Natural killer cell treated with Interleukin-12 subunit alpha and Interleukin-12 subunit beta and Interleukin-15 and Interleukin-18, amount 100 ng/mL, for 72 hours (primary cell): Measurements from ENCODE around the gene RASGRF2. TPM values are rescaled to one million over a fixed set of nuclear protein-coding genes. Genes with fewer than 3 reads are reported as not detected.

Experiments used
- ATAC-seq, 2 donors: fragments of 150-1000 bp; cut with Tn5 transposase in 1 of 2; sonication (Bioruptor Pico), chemical (Tn5 transposase) in 1 of 2; 2 replicates each; pipeline ENCODE4 v1.10.0; 2021
- DNase-seq: peaks from one replicate; pipeline ENCODE4 v3.0.0; 2022; ENCODE audit warnings: low spot score
- H3K27ac Mint-ChIP-seq, 2 donors: 1 replicate in 1 of 2; 2 replicates in 1 of 2; pipeline ENCODE4 v1.8.0; 2022; ENCODE audit warnings: mixed read lengths in 2 of 2, mild to moderate bottlenecking in 1 of 2, moderate library complexity in 1 of 2
- H3K27me3 Mint-ChIP-seq, 2 donors: 1 replicate in 1 of 2; 2 replicates in 1 of 2; pipeline ENCODE4 v1.8.0; 2022; ENCODE audit warnings: mixed read lengths in 2 of 2
- H3K36me3 Mint-ChIP-seq: one replicate; pipeline ENCODE4 v1.8.0; 2022; ENCODE audit warnings: mixed read lengths
- H3K4me1 Mint-ChIP-seq, 2 donors: 1 replicate in 1 of 2; 2 replicates in 1 of 2; pipeline ENCODE4 v1.8.0; 2022; ENCODE audit warnings: low read depth in 2 of 2, mixed read lengths in 2 of 2, mild to moderate bottlenecking in 1 of 2
- H3K4me3 Mint-ChIP-seq: one replicate; pipeline ENCODE4 v1.8.0; 2022; ENCODE audit warnings: mixed read lengths
- H3K9me3 Mint-ChIP-seq: 2 replicates; pipeline ENCODE4 v1.8.0; 2022; ENCODE audit warnings: mixed read lengths
- total RNA-seq, 2 donors: library from RNA; stranded (reverse); gene quantifications; one replicate each; pipeline ENCODE4 v1.2.3, GENCODE V29; 2022

Gene RASGRF2
- total RNA-seq, 2 donors from 2014 or later = 2.3 to 6.7 TPM

GRCh38 chr5:80933036-80933435 lies 27.1 kb upstream of the RASGRF2 start:
- H3K27ac Mint-ChIP-seq = no peak overlapping the region
- no peak overlapping the region for H3K4me3 Mint-ChIP-seq
- H3K4me1 Mint-ChIP-seq = peaks cover 3 to 4% of the 10 kb centered on the region in 2 donors
- no peaks in the 10 kb centered on the region for H3K36me3 Mint-ChIP-seq
- no peaks in the 10 kb centered on the region for H3K27me3 Mint-ChIP-seq
- ATAC-seq (no peak), DNase-seq (no peak)
- no peaks in the 10 kb centered on the region for H3K9me3 Mint-ChIP-seq

GRCh38 chr5:80934751-80935150 lies 25.4 kb upstream of the RASGRF2 start:
- DNase-seq = no peak
- Mint-ChIP-seq H3K27me3 (peaks cover 0 to 4% of the 10 kb centered on the region in 2 donors), H3K4me3 (no peak overlapping the region), H3K4me1 (peaks cover 4 to 7% of the 10 kb centered on the region in 2 donors), H3K27ac (no peak overlapping the region), H3K9me3 (no peaks in the 10 kb centered on the region), H3K36me3 (no peaks in the 10 kb centered on the region)
- ATAC-seq = no peak

DNA sequence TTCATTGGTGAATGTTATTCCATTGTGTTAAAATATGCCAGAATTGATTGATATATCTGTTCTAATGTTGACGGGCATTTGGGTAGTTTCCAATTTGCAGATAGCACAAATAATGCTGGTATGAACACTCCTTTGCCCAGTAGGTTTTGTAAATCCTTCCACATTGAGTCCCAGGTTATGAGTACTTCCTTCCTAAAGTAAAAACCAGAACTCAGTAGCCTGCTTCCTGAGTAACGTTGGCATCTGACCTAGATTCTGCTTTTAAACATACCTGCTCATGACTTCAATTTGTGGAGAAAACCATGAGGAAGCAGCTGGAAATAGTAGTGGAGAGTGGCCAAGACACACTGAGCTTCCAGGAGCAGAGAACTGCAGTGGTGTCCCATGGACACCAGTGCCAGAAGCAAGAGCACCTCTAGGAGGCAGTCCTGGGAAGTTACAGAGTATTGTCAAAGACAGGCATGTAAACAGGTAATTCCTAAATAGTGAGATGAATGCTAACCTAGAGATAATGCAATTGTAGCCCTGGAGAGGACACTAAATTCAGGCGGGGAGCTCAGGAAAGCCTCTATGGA lies 24.3 kb upstream of the RASGRF2 start:
- Mint-ChIP-seq H3K4me1 (peaks cover 4 to 7% of the 10 kb centered on the region in 2 donors), H3K36me3 (no peaks in the 10 kb centered on the region), H3K27me3 (peaks cover 0 to 4% of the 10 kb centered on the region in 2 donors), H3K9me3 (no peaks in the 10 kb centered on the region), H3K4me3 (no peak overlapping the region), H3K27ac (no peak overlapping the region)
- DNase-seq (no peak), ATAC-seq (no peak)

- H3K36me3 Mint-ChIP-seq = no peaks in the 10 kb centered on the region
- ATAC-seq (no peak), DNase-seq (no peak)
- H3K27me3 Mint-ChIP-seq = peaks cover 5% of the 10 kb centered on the region in 2 donors
- H3K9me3 Mint-ChIP-seq = no peaks in the 10 kb centered on the region
- H3K4me3 Mint-ChIP-seq = no peak overlapping the region
- H3K4me1 Mint-ChIP-seq = peaks cover 4 to 7% of the 10 kb centered on the region in 2 donors
- H3K27ac Mint-ChIP-seq = no peak overlapping the region
Measured at GRCh38 chr5:80936881-80937280, 23.3 kb upstream of the RASGRF2 start.

DNA sequence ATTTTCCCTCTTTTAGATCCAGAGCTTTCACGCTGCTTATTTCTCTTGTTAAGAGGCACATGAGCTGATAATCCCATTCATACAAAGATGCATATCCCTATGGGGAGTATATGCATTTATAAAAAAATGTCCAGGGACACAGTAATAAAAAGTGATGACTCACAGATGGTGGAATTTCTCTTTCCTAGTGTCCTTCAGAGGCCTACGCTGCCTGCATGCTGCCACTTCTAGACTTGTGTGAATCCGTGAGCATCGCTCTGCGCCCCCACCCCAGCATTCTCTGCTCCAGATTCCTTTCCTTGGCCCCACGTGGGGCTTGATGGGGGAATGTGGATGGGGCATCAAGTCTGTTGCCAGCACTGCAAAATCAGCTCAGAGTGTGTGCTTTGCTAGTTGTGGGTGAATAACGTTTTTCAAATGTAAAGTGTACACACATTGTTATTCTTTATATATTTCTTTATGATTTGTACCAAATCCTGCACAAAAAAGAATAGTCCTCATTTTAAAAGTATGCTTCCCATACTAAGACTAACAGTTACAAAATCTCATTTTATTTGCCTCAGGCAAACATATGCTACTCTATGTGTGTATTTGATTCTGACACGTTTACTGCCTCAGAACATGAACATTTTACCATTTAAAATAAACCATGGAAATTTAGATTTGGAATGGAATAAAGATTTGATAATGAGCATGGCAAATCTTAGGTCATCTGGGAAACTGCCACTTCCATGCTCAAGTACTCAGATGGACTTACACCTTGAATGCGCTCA lies 22.4 kb upstream of the RASGRF2 start:
- ATAC-seq (no peak), DNase-seq (no peak)
- Mint-ChIP-seq H3K36me3 (no peaks in the 10 kb centered on the region), H3K9me3 (no peaks in the 10 kb centered on the region), H3K27me3 (peaks cover 5 to 7% of the 10 kb centered on the region in 2 donors), H3K27ac (no peak overlapping the region), H3K4me3 (no peak overlapping the region), H3K4me1 (peaks cover 4 to 7% of the 10 kb centered on the region in 2 donors)

- peaks cover 3% of the 10 kb centered on the region for H3K9me3 Mint-ChIP-seq
- H3K4me1 Mint-ChIP-seq = peaks cover 0 to 4% of the 10 kb centered on the region in 2 donors
- DNase-seq (no peak), ATAC-seq (no peak)
- H3K27me3 Mint-ChIP-seq = peaks cover 5 to 7% of the 10 kb centered on the region in 2 donors
- H3K36me3 Mint-ChIP-seq = no peaks in the 10 kb centered on the region
- H3K27ac Mint-ChIP-seq = no peak overlapping the region
- no peak overlapping the region for H3K4me3 Mint-ChIP-seq
Measured at GRCh38 chr5:80941496-80941895, 18.7 kb upstream of the RASGRF2 start.

DNA sequence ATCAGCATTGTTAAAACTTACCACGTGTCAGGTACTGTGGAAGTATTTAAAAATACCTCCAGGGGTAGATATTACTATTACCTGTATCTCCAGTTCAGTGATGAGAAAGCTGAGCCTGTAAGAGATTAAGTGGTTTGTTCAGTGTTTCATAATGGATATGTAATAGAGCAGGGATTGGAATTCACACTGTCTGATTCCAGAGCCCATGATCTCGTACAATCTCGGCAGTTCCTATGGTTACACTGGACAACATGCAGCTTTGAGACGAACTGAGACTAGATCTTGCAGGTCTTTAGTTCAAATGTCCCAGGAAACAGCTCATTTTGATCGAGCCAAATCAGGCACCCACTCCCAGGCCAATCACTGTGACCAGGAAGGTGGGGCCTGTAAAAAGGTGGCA lies 8.8 kb upstream of the RASGRF2 start:
- peaks cover 0 to 12% of the 10 kb centered on the region in 2 donors for H3K27me3 Mint-ChIP-seq
- H3K4me3 Mint-ChIP-seq = no peak overlapping the region
- H3K4me1 Mint-ChIP-seq = no peaks in the 10 kb centered on the region
- peaks cover 4% of the 10 kb centered on the region for H3K36me3 Mint-ChIP-seq
- DNase-seq = no peak
- no peaks in the 10 kb centered on the region for H3K9me3 Mint-ChIP-seq
- ATAC-seq = no peak
- H3K27ac Mint-ChIP-seq = no peak overlapping the region

DNA sequence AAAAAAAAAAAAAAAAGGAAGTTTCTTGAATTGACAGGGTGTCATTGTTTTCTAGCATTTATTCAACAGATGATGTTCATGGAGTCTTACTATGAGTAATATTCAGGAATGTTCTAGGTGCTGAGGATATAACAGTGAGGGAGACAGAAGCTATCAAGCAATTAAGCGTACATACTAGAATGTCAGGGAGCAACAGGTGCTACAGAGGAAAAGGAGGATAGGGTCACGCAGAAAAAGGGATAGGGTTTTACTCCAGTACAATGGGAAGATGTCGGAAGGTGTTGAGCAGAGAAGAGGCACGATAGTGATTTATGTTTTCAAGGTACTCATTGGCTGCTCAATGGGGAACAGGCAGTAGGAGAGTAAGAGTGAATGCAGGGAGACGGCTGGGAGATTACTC lies 6.6 kb upstream of the RASGRF2 start:
- Mint-ChIP-seq H3K4me3 (no peak overlapping the region), H3K27me3 (peaks cover 0 to 12% of the 10 kb centered on the region in 2 donors), H3K36me3 (peaks cover 4% of the 10 kb centered on the region), H3K27ac (no peak overlapping the region), H3K4me1 (peaks cover 5 to 10% of the 10 kb centered on the region in 2 donors), H3K9me3 (no peaks in the 10 kb centered on the region)
- no peak for DNase-seq
- ATAC-seq = no peak

- Mint-ChIP-seq H3K4me1 (peaks cover 11 to 19% of the 10 kb centered on the region in 2 donors), H3K9me3 (no peaks in the 10 kb centered on the region), H3K4me3 (no peak overlapping the region), H3K36me3 (peaks cover 12% of the 10 kb centered on the region), H3K27ac (no peak overlapping the region), H3K27me3 (peaks cover 7 to 24% of the 10 kb centered on the region in 2 donors)
- ATAC-seq (no peak), DNase-seq (no peak)
Measured at GRCh38 chr5:80955082-80955590, 5.0 kb upstream of the RASGRF2 start.

GRCh38 chr5:80956272-80956671 lies 3.9 kb upstream of the RASGRF2 start:
- no peak for ATAC-seq
- DNase-seq = no peak
- peaks cover 10 to 27% of the 10 kb centered on the region in 2 donors for H3K27me3 Mint-ChIP-seq
- H3K9me3 Mint-ChIP-seq = no peaks in the 10 kb centered on the region
- H3K27ac Mint-ChIP-seq = no peak overlapping the region
- H3K4me3 Mint-ChIP-seq = no peak overlapping the region
- H3K36me3 Mint-ChIP-seq = peaks cover 15% of the 10 kb centered on the region
- peaks cover 15 to 24% of the 10 kb centered on the region in 2 donors for H3K4me1 Mint-ChIP-seq

DNA sequence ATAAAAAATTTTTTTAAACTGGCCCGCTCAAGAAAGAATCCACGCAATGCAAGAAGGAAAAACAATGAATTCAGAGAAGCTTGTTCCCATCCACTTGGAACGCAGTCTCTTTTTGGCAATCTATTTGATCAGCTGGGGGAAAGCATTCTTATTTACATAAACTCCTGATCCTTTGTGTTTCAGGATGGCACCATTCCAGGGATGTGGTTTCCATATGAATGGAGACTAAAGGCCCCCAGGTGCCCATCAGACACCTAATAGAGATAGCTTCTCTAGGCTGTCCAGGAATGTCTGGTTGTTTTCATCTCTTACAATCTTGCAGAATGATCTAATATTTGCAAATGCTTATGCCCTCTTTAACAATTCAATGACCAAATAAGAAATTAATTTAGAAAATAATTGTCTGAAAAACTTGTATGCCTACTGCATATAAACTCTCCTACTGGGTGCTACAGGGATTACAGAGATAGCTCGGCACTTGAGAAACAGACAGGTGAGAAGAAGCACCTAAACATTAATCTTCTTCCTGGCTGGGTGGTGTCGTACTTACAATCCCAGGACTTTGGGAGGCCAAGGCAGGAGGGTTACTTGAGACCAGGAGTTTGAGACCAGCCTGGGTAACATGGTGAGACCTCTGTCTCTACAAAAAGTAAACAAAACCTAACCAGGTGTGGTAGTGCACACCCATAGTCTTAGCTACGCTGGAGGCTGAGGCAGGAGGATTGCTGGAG lies 3.0 kb upstream of the RASGRF2 start:
- no peak for ATAC-seq
- Mint-ChIP-seq H3K27me3 (peaks cover 10 to 26% of the 10 kb centered on the region in 2 donors), H3K36me3 (peaks cover 12% of the 10 kb centered on the region), H3K4me3 (no peak overlapping the region), H3K4me1 (peaks cover 19 to 32% of the 10 kb centered on the region in 2 donors), H3K27ac (no peak overlapping the region), H3K9me3 (no peaks in the 10 kb centered on the region)
- DNase-seq = no peak

DNA sequence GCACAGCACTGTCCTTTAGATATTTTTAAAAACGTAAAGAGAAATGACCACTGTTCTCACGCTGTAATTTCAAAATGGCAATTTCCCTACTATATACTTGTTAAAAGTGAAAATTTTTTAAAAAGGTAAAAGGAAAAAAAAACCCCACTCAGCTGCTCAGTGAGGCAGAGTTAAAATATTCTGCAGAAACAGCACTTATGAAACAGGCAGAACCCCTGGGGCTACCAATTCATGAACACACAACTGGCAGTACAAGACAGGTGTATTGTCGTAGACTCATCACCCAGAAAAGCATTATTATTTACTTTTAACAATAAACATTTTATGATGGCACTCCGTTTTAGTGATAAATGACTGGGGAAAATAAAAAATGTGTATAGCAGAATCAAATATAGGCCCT lies 1.5 kb upstream of the RASGRF2 start:
- DNase-seq = no peak
- ATAC-seq = no peak
- peaks cover 12% of the 10 kb centered on the region for H3K36me3 Mint-ChIP-seq
- no peaks in the 10 kb centered on the region for H3K9me3 Mint-ChIP-seq
- peaks cover 22 to 36% of the 10 kb centered on the region in 2 donors for H3K4me1 Mint-ChIP-seq
- no peak overlapping the region for H3K27ac Mint-ChIP-seq
- peaks cover 12 to 32% of the 10 kb centered on the region in 2 donors for H3K27me3 Mint-ChIP-seq
- no peak overlapping the region for H3K4me3 Mint-ChIP-seq

- Mint-ChIP-seq H3K36me3 (peaks cover 12% of the 10 kb centered on the region), H3K27me3 (peaks cover 12 to 35% of the 10 kb centered on the region in 2 donors), H3K9me3 (no peaks in the 10 kb centered on the region), H3K4me1 (peaks cover 22 to 37% of the 10 kb centered on the region in 2 donors), H3K4me3 (peak overlapping the region; percentile 91), H3K27ac (peak overlapping the region in 1 of 2 donors; percentile 14)
- ATAC-seq (no peak), DNase-seq (no peak)
Measured at GRCh38 chr5:80959138-80959537, 1.0 kb upstream of the RASGRF2 start.
